PC-3 (cell line): ENCODE measurements around the gene FAS. TPM values are rescaled to one million over a fixed set of nuclear protein-coding genes. Genes with fewer than 3 reads are reported as not detected.

Experiments used
- ATAC-seq: fragments of 200-7000 bp; cut with Tn5 transposase; 2 replicates; pipeline ENCODE4 v1.9.1; 2020; ENCODE audit warnings: mild to moderate bottlenecking, moderate library complexity
- BruUV-seq: library from RNA; stranded (reverse); fragments of 400-500 nt; replicated peaks from 2 replicates; lab custom pipeline; 2021; lab: Mats Ljungman, UMichigan
- CTCF ChIA-PET: fragments of 300-600 bp; sonication (Branson Sonifier 250); formaldehyde crosslinking; loops from one replicate; lab custom pipeline; 2022; ENCODE audit warnings: antibody characterized with exemption; lab: Charles Lee
- POLR2A ChIA-PET: fragments of 300-600 bp; sonication (Branson Sonifier 250); formaldehyde crosslinking; loops from one replicate; lab custom pipeline; 2022; ENCODE audit warnings: antibody characterized with exemption; ENCODE audit not compliant: unreplicated experiment; lab: Charles Lee
- DNase-seq: peaks from one replicate; pipeline ENCODE4 v3.0.0-alpha.2; 2015
- H2AFZ ChIP-seq: fragments of 300-600 bp; sonication (generic); 2 replicates; pipeline ENCODE4 v1.6.0; 2016; ENCODE audit warnings: antibody characterized with exemption, low read length
- H3F3A ChIP-seq: fragments of 300-600 bp; sonication (generic); one replicate; pipeline ENCODE4 v1.6.0; 2017; ENCODE audit warnings: antibody characterized with exemption, low read length, control low read depth, mild to moderate bottlenecking; ENCODE audit not compliant: unreplicated experiment
- H3K27ac ChIP-seq: fragments of 300-600 bp; sonication (generic); 2 replicates; pipeline ENCODE4 v1.5.1; 2016; ENCODE audit warnings: mild to moderate bottlenecking, low read length
- H3K27me3 ChIP-seq: fragments of 300-600 bp; sonication (generic); 2 replicates; pipeline ENCODE4 v1.6.1; 2016; ENCODE audit warnings: low read length, mixed read lengths
- H3K36me3 ChIP-seq: fragments of 300-600 bp; sonication (generic); 2 replicates; pipeline ENCODE4 v1.6.1; 2016; ENCODE audit warnings: low read depth, mixed run types, low read length, mixed read lengths
- H3K4me1 ChIP-seq: fragments of 300-600 bp; sonication (generic); 2 replicates; pipeline ENCODE4 v1.5.1; 2016; ENCODE audit warnings: low read length; ENCODE audit not compliant: insufficient read depth
- H3K4me2 ChIP-seq: fragments of 300-600 bp; sonication (generic); 2 replicates; pipeline ENCODE4 v1.6.0; 2016; ENCODE audit warnings: low read length
- H3K4me3 ChIP-seq: fragments of 300-600 bp; sonication (generic); 2 replicates; pipeline ENCODE4 v1.5.1; 2016; ENCODE audit warnings: mild to moderate bottlenecking, low read length, mixed read lengths
- H3K79me2 ChIP-seq: fragments of 300-600 bp; sonication (generic); 2 replicates; pipeline ENCODE4 v1.6.1; 2017; ENCODE audit warnings: low read length, mixed read lengths
- H3K9ac ChIP-seq: fragments of 300-600 bp; sonication (generic); 2 replicates; pipeline ENCODE4 v1.6.0; 2016; ENCODE audit warnings: mild to moderate bottlenecking, low read length
- H3K9me2 ChIP-seq: fragments of 300-600 bp; sonication (generic); replicated peaks from 2 replicates; pipeline ENCODE4 v1.6.1; 2016; ENCODE audit warnings: mixed run types, low read length, mixed read lengths
- H3K9me3 ChIP-seq: fragments of 300-600 bp; sonication (generic); 2 replicates; pipeline ENCODE4 v1.6.1; 2016; ENCODE audit warnings: low read length, mixed read lengths
- H4K20me1 ChIP-seq: fragments of 300-600 bp; sonication (generic); 2 replicates; pipeline ENCODE4 v1.6.1; 2016; ENCODE audit warnings: low read length, mixed read lengths
- CTCF ChIP-seq: fragments of 300-600 bp; sonication (generic); conservative IDR thresholded peaks from 2 replicates; pipeline ENCODE4 v1.5.1; 2017; ENCODE audit warnings: antibody characterized with exemption, low read depth, mild to moderate bottlenecking, low read length
- EZH2 ChIP-seq: fragments of 300-600 bp; sonication (generic); IDR thresholded peaks from one replicate; pipeline ENCODE4 v1.6.1; 2017; ENCODE audit warnings: antibody characterized with exemption, mild to moderate bottlenecking, low read length; ENCODE audit not compliant: unreplicated experiment
- EZH2phosphoT487 ChIP-seq: fragments of 300-600 bp; sonication (generic); IDR thresholded peaks from 2 replicates; pipeline ENCODE4 v1.6.1; 2018; ENCODE audit warnings: mild to moderate bottlenecking, antibody characterized with exemption, low read length, borderline replicate concordance
- intact Hi-C: fragments of 100-400 bp; cut with micrococcal nuclease; formaldehyde crosslinking; loops from 2 replicates; pipeline ENCODE4 v1.9.0; 2023
- total RNA-seq: library from RNA; depleted of rRNA; stranded (reverse); fragments of >200 nt; gene quantifications from 2 replicates; pipeline ENCODE4 v1.2.3, GENCODE V29; 2014

Gene FAS
- total RNA-seq, 1 experiment from 2014 or later = 4.8 TPM

DNA sequence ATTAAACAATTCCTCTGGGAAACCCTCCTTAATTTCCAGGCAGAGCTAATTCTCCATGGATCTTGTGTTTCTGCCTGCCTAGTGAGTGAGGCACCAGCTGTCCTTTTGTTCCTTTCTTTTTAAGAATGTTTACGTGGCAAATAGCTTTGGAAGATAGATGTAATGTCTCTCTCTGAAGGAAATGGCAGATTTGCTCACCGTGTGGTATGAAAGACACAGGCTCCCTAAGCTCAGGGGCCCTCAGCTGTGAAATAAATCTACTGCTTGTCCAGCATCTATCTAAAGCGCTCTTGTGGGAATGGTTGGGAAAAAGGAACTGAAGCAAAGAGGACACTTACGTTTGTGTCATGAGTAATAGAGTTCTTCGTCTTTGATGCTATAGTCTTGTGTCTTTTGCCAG lies 64.6 kb downstream of the FAS start:
- no TSS peak for BruUV-seq
- CTCF ChIA-PET = interaction anchor here (0.9 kb wide), 1 partner anchor 75 kb away, joined by 4 read pairs; no protein-coding TSS in a partner anchor
- Histone ChIP-seq H3K36me3 (no peaks in the 10 kb centered on the region), H3K27me3 (no peaks in the 10 kb centered on the region), H3F3A (no peaks in the 10 kb centered on the region), H3K9me3 (no peaks in the 10 kb centered on the region), H4K20me1 (no peaks in the 10 kb centered on the region), H2AFZ (no peak overlapping the region), H3K4me3 (no peak overlapping the region), H3K9me2 (no peaks in the 10 kb centered on the region), H3K4me2 (no peak overlapping the region), H3K79me2 (no peaks in the 10 kb centered on the region), H3K27ac (no peak overlapping the region), H3K9ac (no peak overlapping the region), H3K4me1 (no peaks in the 10 kb centered on the region)
- DNase-seq (no peak), ATAC-seq (no peak)
- intact Hi-C loops = no loop called here
- POLR2A ChIA-PET = no interaction called here
- TF ChIP-seq EZH2phosphoT487 = no peak
- no peak for TF ChIP-seq CTCF
- no peak for TF ChIP-seq EZH2

GRCh38 chr10:89062861-89063260 lies 72.3 kb downstream of the FAS start:
- H4K20me1 ChIP-seq = no peaks in the 10 kb centered on the region
- ATAC-seq (no peak), DNase-seq (no peak)
- BruUV-seq = no TSS peak
- no peaks in the 10 kb centered on the region for H3K79me2 ChIP-seq
- H3K4me3 ChIP-seq = no peak overlapping the region
- no peaks in the 10 kb centered on the region for H3K36me3 ChIP-seq
- ChIA-PET POLR2A (no interaction called here), CTCF (interaction anchor here (0.5 kb wide), 1 partner anchor 1478 kb away, joined by 3 read pairs; no protein-coding TSS in a partner anchor)
- H3K9me2 ChIP-seq = no peaks in the 10 kb centered on the region
- TF ChIP-seq EZH2phosphoT487 = no peak
- TF ChIP-seq EZH2 = no peak
- no peak for TF ChIP-seq CTCF
- no peaks in the 10 kb centered on the region for H3F3A ChIP-seq
- no peaks in the 10 kb centered on the region for H3K9me3 ChIP-seq
- intact Hi-C loops = loop anchor here (10.0 kb wide), 1 partner anchor 122 kb away; no protein-coding TSS in a partner anchor
- no peak overlapping the region for H3K27ac ChIP-seq
- H2AFZ ChIP-seq = no peak overlapping the region
- H3K4me1 ChIP-seq = no peaks in the 10 kb centered on the region
- H3K4me2 ChIP-seq = no peak overlapping the region
- H3K27me3 ChIP-seq = no peaks in the 10 kb centered on the region
- no peak overlapping the region for H3K9ac ChIP-seq

DNA sequence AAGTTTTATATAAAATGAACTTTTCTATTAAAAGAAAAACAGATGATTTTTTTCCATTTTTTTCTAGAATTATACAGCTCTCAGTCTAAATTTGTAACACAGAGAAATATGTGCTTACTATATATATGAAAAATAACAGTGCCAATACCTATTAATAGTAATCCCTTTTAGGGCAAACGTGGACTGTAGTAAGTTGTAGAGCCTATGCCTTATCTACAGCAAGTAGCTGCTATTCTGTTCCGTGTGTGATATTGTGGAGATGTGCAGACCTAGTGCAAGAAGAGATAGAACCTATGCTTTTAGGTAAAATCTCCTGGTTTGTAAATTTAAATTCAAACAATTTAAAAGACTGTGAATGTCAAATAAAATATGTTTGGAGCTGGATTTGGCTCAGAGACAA lies 72.9 kb downstream of the FAS start:
- Histone ChIP-seq H4K20me1 (no peaks in the 10 kb centered on the region), H3K9ac (no peak overlapping the region), H3K36me3 (no peaks in the 10 kb centered on the region), H3K27ac (no peak overlapping the region), H2AFZ (no peak overlapping the region), H3K4me3 (no peak overlapping the region), H3K4me2 (no peak overlapping the region), H3K79me2 (no peaks in the 10 kb centered on the region), H3K9me3 (no peaks in the 10 kb centered on the region), H3K27me3 (no peaks in the 10 kb centered on the region), H3K9me2 (no peaks in the 10 kb centered on the region), H3K4me1 (no peaks in the 10 kb centered on the region), H3F3A (no peaks in the 10 kb centered on the region)
- no peak for ATAC-seq
- intact Hi-C loops = loop anchor here (10.0 kb wide), 1 partner anchor 121 kb away; no protein-coding TSS in a partner anchor
- TF ChIP-seq CTCF = no peak
- no peak for TF ChIP-seq EZH2
- no peak for TF ChIP-seq EZH2phosphoT487
- ChIA-PET CTCF (interaction anchor here (0.5 kb wide), 1 partner anchor 1478 kb away, joined by 3 read pairs; no protein-coding TSS in a partner anchor), POLR2A (no interaction called here)
- BruUV-seq = no TSS peak
- DNase-seq = no peak
